ENCODE data around the gene ADGRV1.

DNA sequence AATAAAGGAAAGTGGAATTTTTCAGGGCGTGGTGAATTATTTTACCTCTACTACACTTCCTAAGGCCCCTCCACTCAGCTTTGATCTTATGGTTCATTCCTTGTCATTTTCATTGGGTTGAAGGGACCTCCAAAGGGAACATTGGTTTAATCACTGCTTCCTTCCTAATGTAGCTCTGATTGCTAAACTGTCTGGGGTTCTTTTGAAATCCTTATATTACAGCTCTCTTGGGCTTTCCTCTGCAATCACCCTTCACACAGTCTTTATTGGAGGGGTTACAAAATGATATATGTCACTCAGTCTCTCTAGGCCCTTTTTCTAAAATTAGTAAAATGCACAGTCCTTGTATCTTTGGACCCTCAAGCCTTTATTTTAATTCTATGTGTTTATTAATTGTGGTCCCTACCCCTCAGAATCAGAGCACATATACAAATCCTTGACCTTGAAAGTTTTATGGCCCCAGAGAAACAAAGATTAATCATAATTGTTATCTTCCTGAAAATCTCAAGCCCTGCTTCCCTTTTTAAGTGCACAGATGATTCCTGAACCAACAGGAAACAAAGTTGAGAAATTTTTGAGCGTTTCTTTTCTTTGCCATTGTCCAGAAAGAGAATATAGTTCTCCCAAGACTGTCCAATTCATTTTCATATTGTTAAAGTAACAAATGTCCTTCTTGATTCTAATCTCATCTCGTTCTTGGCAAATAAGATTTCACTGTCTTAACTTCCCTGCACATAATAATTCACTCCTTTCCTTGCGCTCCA is 494.6 kb downstream of the ADGRV1 start:
- TF ChIP-seq CTCF (tag by site-specific recombination; IDR thresholded peaks at IDR 0.05): no peak
- TF ChIP-seq ZNF266 (tag by site-specific recombination; IDR thresholded peaks at IDR 0.05; ENCODE audit: low read depth): no peak
- TF ChIP-seq ZNF830 (tag by site-specific recombination; IDR thresholded peaks at IDR 0.05; ENCODE audit: low read depth): no peak
- TF ChIP-seq ZBTB20 (tag by site-specific recombination; IDR thresholded peaks at IDR 0.05): no peak
